Gastrocnemius medialis (tissue), 4 donors: ENCODE measurements around the gene TRABD2A.

Experiments
- POLR2A ChIP-seq, 2 donors: fragments of 450-650 bp; IDR thresholded peaks; one replicate each; pipeline ENCODE4 v1.6.1; 2017; ENCODE audit warnings: antibody characterized with exemption in 2 of 2, mild to moderate bottlenecking in 2 of 2, moderate library complexity in 2 of 2
- TF ChIP-seq, protein P1 (sequence below), 5 experiments: fragments of 450-650 bp in 3 of 5; fragments of 200-600 bp in 2 of 5; sonication (generic) in 2 of 5; IDR thresholded peaks in 4 of 5; conservative IDR thresholded peaks in 1 of 5; 1 replicate in 4 of 5; 2 replicates in 1 of 5; pipeline ENCODE4 v1.5.1; 2016 to 2019; ENCODE audit warnings: antibody characterized with exemption in 5 of 5, mild to moderate bottlenecking in 3 of 5, moderate library complexity in 3 of 5

DNA sequence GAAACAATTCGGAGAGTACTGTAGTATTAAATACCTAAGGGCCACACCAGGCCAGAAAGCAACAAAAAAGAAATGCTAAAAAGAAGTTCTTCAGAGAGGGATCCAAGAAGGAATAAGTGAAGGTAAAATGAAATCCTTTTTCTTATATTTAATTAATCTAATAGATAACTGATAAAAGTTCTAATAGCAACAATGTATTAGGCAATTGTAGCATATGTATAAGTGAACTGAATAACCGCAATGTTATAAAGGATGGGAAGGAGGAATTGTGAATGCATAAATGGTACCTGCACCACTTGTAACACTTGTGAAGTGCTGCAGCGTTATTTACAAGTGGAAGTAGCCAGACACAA lies 46.4 kb upstream of the TRABD2A start:
- no peak for TF ChIP-seq POLR2A (IDR thresholded peaks at IDR 0.05)
- TF ChIP-seq, protein P1, sequence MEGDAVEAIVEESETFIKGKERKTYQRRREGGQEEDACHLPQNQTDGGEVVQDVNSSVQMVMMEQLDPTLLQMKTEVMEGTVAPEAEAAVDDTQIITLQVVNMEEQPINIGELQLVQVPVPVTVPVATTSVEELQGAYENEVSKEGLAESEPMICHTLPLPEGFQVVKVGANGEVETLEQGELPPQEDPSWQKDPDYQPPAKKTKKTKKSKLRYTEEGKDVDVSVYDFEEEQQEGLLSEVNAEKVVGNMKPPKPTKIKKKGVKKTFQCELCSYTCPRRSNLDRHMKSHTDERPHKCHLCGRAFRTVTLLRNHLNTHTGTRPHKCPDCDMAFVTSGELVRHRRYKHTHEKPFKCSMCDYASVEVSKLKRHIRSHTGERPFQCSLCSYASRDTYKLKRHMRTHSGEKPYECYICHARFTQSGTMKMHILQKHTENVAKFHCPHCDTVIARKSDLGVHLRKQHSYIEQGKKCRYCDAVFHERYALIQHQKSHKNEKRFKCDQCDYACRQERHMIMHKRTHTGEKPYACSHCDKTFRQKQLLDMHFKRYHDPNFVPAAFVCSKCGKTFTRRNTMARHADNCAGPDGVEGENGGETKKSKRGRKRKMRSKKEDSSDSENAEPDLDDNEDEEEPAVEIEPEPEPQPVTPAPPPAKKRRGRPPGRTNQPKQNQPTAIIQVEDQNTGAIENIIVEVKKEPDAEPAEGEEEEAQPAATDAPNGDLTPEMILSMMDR (IDR thresholded peaks at IDR 0.05 in 4 of 5, conservative IDR thresholded peaks at IDR 0.05 in 1 of 5): no peak
